CD4-positive, alpha-beta T cell (primary cell): Measurements from ENCODE around the gene WWOX. TPM values are rescaled to one million over a fixed set of nuclear protein-coding genes. Genes with fewer than 3 reads are reported as not detected.

ENCODE experiments used
- ATAC-seq: fragments of 200-7000 bp; cut with Tn5 transposase; one replicate; pipeline ENCODE4 v1.10.0; 2022; ENCODE audit warnings: mild to moderate bottlenecking; ENCODE audit not compliant: poor library complexity
- CTCF ChIA-PET: fragments of 350-600 bp; sonication (Branson Sonifier 250); formaldehyde crosslinking; loops from one replicate; lab custom pipeline; 2021; ENCODE audit warnings: antibody characterized with exemption, inconsistent platforms; lab: Charles Lee
- POLR2A ChIA-PET: fragments of 350-600 bp; sonication (Branson Sonifier 250); formaldehyde crosslinking; loops from one replicate; lab custom pipeline; 2021; ENCODE audit warnings: antibody characterized with exemption, inconsistent platforms; lab: Charles Lee
- DNase-seq, 14 experiments: peaks; one replicate each; pipeline ENCODE4 v3.0.0-alpha.2; 2013 to 2020; ENCODE audit warnings: mixed read lengths in 2 of 14
- H3K27ac ChIP-seq, 2 donors: one replicate each; pipeline versions ENCODE4 v1.5.1 to v1.7.0; 2013; ENCODE audit warnings: low read length in 2 of 2, low read depth in 1 of 2, mild to moderate bottlenecking in 1 of 2
- H3K27me3 ChIP-seq, 2 experiments: 1 replicate in 1 of 2; 2 replicates in 1 of 2; pipeline versions ENCODE4 v1.6.1 to v1.7.0; 2013; ENCODE audit warnings: low read length in 2 of 2, control low read depth in 1 of 2, mild to moderate bottlenecking in 1 of 2, moderate library complexity in 1 of 2; ENCODE audit not compliant: insufficient read depth in 2 of 2, control insufficient read depth in 1 of 2
- H3K36me3 ChIP-seq: one replicate; pipeline ENCODE4 v1.6.1; 2013; ENCODE audit warnings: low read length, control low read depth; ENCODE audit not compliant: insufficient read depth
- H3K4me1 ChIP-seq: one replicate; pipeline ENCODE4 v1.6.1; 2013; ENCODE audit warnings: low read length, control low read depth; ENCODE audit not compliant: insufficient read depth
- H3K4me3 ChIP-seq: one replicate; pipeline ENCODE4 v1.5.1; 2013; ENCODE audit warnings: mild to moderate bottlenecking, low read length, moderate library complexity
- H3K9me3 ChIP-seq, 2 experiments: 1 replicate in 1 of 2; 2 replicates in 1 of 2; pipeline versions ENCODE4 v1.6.1 to v1.7.0; 2013; ENCODE audit warnings: low read length in 2 of 2, mild to moderate bottlenecking in 2 of 2, control low read depth in 1 of 2, moderate library complexity in 1 of 2; ENCODE audit not compliant: control insufficient read depth in 1 of 2, insufficient read depth in 1 of 2
- H3K27ac Mint-ChIP-seq: one replicate; pipeline ENCODE4 v1.8.0; 2020; ENCODE audit warnings: mixed read lengths
- H3K27me3 Mint-ChIP-seq: one replicate; pipeline ENCODE4 v1.8.0; 2021; ENCODE audit warnings: mixed read lengths
- H3K36me3 Mint-ChIP-seq: one replicate; pipeline ENCODE4 v1.8.0; 2021; ENCODE audit warnings: low read depth, mixed read lengths
- H3K4me1 Mint-ChIP-seq: one replicate; pipeline ENCODE4 v1.8.0; 2021; ENCODE audit warnings: low read depth, mixed read lengths
- H3K4me3 Mint-ChIP-seq: one replicate; pipeline ENCODE4 v1.8.0; 2020; ENCODE audit warnings: mild to moderate bottlenecking, mixed read lengths
- H3K9me3 Mint-ChIP-seq: one replicate; pipeline ENCODE4 v1.8.0; 2020; ENCODE audit warnings: mixed read lengths
- intact Hi-C, 2 experiments: fragments of 100-400 bp; cut with DNase I in 1 of 2; cut with micrococcal nuclease in 1 of 2; formaldehyde crosslinking; loops; one replicate each; pipeline versions ENCODE4 v1.15.1 to v1.9.0; 2023 to 2025; cut with DNase I, micrococcal nuclease
- total RNA-seq, 174 experiments: library from RNA in 2 of 174; stranded (reverse) in 2 of 174; gene quantifications; one replicate each; pipeline ENCODE4 v1.2.3 and lab custom pipeline; 2021 to 2026
- TF ChIP-seq, protein P1 (sequence below): fragments of 200-600 bp; IDR thresholded peaks from one replicate; pipeline ENCODE4 v1.8.0; 2022; ENCODE audit warnings: antibody characterized with exemption, mild to moderate bottlenecking

Gene WWOX
- total RNA-seq, 2 experiments from 2014 or later = 19.3 to 21.7 TPM

- no peaks in the 10 kb centered on the region for H3K9me3 Mint-ChIP-seq
- POLR2A ChIA-PET = no interaction called here
Observed at GRCh38 chr16:78549366-78549765, 449.9 kb downstream of the WWOX start.

GRCh38 chr16:78551487-78552085 is 452.1 kb downstream of the WWOX start:
- POLR2A ChIA-PET = no interaction called here
- Histone ChIP-seq H3K27ac (no peak overlapping the region), H3K27me3 (no peaks in the 10 kb centered on the region), H3K9me3 (no peaks in the 10 kb centered on the region), H3K4me3 (no peak overlapping the region), H3K4me1 (peaks cover 6% of the 10 kb centered on the region), H3K36me3 (no peaks in the 10 kb centered on the region)
- no peak overlapping the region for H3K4me3 Mint-ChIP-seq
- DNase-seq (no peak), ATAC-seq (no peak)
- no peak overlapping the region for H3K27ac Mint-ChIP-seq
- intact Hi-C loops = no loop called here
- no peaks in the 10 kb centered on the region for H3K36me3 Mint-ChIP-seq
- no peaks in the 10 kb centered on the region for H3K4me1 Mint-ChIP-seq
- TF ChIP-seq, protein P1, sequence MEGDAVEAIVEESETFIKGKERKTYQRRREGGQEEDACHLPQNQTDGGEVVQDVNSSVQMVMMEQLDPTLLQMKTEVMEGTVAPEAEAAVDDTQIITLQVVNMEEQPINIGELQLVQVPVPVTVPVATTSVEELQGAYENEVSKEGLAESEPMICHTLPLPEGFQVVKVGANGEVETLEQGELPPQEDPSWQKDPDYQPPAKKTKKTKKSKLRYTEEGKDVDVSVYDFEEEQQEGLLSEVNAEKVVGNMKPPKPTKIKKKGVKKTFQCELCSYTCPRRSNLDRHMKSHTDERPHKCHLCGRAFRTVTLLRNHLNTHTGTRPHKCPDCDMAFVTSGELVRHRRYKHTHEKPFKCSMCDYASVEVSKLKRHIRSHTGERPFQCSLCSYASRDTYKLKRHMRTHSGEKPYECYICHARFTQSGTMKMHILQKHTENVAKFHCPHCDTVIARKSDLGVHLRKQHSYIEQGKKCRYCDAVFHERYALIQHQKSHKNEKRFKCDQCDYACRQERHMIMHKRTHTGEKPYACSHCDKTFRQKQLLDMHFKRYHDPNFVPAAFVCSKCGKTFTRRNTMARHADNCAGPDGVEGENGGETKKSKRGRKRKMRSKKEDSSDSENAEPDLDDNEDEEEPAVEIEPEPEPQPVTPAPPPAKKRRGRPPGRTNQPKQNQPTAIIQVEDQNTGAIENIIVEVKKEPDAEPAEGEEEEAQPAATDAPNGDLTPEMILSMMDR = no peak
- CTCF ChIA-PET = no interaction called here
- no peaks in the 10 kb centered on the region for H3K27me3 Mint-ChIP-seq
- H3K9me3 Mint-ChIP-seq = no peaks in the 10 kb centered on the region

More at GRCh38 chr16:78549366-78549765, 449.9 kb downstream of the WWOX start:
- Mint-ChIP-seq H3K27me3 (no peaks in the 10 kb centered on the region), H3K4me3 (no peak overlapping the region), H3K36me3 (no peaks in the 10 kb centered on the region), H3K4me1 (no peaks in the 10 kb centered on the region), H3K27ac (no peak overlapping the region)
- TF ChIP-seq, protein P1 = no peak
- CTCF ChIA-PET = no interaction called here
- Histone ChIP-seq H3K9me3 (no peaks in the 10 kb centered on the region), H3K27ac (no peak overlapping the region), H3K4me1 (peaks cover 6% of the 10 kb centered on the region), H3K36me3 (no peaks in the 10 kb centered on the region), H3K27me3 (no peaks in the 10 kb centered on the region), H3K4me3 (no peak overlapping the region)
- no peak for ATAC-seq
- intact Hi-C loops = no loop called here
- DNase-seq = no peak

DNA sequence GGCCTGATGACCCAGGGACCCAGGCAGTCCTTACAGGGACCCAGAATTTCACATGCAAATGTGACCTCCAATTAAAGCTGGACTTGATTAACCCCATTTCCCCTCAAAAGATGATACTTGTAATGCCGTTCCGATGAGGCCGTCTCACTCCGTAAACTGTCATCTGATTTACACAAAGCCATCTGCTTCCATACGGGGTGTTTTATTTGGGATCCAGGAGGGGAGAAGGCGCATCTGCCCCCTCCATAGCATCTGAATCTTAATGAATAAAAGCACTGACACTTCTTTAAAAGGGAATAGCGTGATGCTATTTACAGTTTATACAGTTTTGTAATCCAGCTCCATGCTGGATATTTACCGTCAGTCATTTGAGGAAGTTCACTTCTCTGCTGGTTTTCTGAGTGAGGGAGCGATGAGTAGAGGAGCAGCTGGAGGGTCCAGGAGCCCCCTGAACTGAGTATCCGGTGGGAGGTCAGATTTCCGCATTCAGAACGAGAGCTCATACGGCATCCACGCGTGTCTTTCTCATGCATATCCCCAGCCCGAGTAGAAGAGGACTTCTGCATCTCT is 452.7 kb downstream of the WWOX start:
- intact Hi-C loops = no loop called here
- Histone ChIP-seq H3K4me3 (no peak overlapping the region), H3K4me1 (peaks cover 6% of the 10 kb centered on the region), H3K27ac (no peak overlapping the region), H3K27me3 (no peaks in the 10 kb centered on the region), H3K9me3 (no peaks in the 10 kb centered on the region), H3K36me3 (no peaks in the 10 kb centered on the region)
- DNase-seq = no peak
- no peak overlapping the region for H3K4me3 Mint-ChIP-seq
- POLR2A ChIA-PET = no interaction called here
- CTCF ChIA-PET = no interaction called here
- ATAC-seq = no peak
- TF ChIP-seq, protein P1 = no peak
- no peaks in the 10 kb centered on the region for H3K36me3 Mint-ChIP-seq
- H3K27me3 Mint-ChIP-seq = no peaks in the 10 kb centered on the region
- H3K9me3 Mint-ChIP-seq = no peaks in the 10 kb centered on the region
- H3K4me1 Mint-ChIP-seq = no peaks in the 10 kb centered on the region
- no peak overlapping the region for H3K27ac Mint-ChIP-seq
